ENCODE measurements around the gene SLC9A7.
"Not testable (repeated sequence)": the region's sequence is repeated elsewhere in the genome, so short reads cannot be mapped to it uniquely, and the experiment has no call there.

SLC9A7 gene

DNA sequence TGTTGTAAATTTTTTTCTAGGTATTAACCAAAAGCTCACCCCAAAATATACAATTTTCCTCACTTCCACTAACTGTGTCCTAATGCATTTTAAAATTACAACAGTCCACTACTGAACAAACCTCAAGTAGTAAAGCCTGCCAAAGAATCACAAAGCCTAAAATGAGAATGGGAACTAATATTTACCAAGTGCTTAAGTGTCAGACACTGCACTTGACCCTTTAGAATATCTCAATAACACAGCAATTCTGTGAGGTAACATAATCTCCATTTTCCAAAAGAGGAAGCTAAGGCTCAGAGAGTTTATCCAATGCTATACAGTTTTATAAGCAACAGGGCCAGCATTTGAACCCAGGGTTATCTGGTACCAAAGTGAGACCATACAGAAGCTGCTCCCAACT, 4.9 kb downstream of the SLC9A7 start:
- DNase-seq, result no peak

- DNase-seq, result no peak
These were observed 8.0 kb downstream of the SLC9A7 start for GRCh38 chrX:46750889-46751288.

DNA sequence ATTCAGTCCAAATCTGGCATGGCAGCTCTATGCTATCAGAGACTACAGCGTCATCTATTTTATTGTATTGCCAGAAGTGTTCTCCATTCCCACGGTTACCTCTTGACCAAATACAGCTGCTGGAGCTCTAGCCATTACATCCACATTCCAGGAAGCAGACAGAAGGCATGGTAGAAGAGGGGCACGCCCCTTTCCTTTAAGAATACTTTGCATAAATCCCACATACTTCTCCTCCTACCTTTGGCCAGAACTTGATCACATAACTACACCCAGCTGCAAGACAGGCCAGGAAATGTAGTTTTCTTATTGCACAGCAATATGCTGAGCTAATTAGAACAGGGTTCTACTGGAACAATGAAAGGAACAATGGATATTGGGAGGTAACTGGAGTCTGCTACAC, 14.9 kb downstream of the SLC9A7 start:
- DNase-seq, result no peak

- no peak for DNase-seq
These were observed 15.9 kb downstream of the SLC9A7 start for GRCh38 chrX:46743046-46743445.

- DNase-seq, result no peak
These were observed 19.2 kb downstream of the SLC9A7 start for GRCh38 chrX:46739736-46740135.

GRCh38 chrX:46737462-46737861, 21.5 kb downstream of the SLC9A7 start:
- no peak for DNase-seq

DNA sequence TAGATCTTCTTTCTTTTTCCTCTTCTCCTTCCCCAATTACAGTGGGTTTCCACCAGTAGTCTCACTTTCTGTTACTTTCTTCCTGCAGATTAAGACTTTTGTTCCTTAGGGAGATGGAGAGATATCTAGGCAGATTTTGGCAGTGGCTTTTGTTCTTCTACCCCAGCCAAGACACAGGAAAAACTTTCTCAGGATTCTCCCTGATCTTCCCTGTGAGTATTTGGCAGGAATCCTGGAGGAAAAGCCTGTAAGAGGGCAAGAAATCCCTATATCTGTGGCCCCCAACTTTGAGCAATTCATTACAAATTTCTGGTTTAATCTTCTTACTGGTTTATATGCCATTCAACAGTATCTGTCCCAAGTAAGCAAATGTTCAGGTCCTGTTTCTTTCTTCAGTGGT, 21.9 kb downstream of the SLC9A7 start:
- no peak for DNase-seq

GRCh38 chrX:46735622-46736021, 23.3 kb downstream of the SLC9A7 start:
- DNase-seq, result no peak

GRCh38 chrX:46733226-46733625, 25.7 kb downstream of the SLC9A7 start:
- no peak for DNase-seq

- DNase-seq, result no peak
These were observed 28.2 kb downstream of the SLC9A7 start for GRCh38 chrX:46730765-46731164.

DNA sequence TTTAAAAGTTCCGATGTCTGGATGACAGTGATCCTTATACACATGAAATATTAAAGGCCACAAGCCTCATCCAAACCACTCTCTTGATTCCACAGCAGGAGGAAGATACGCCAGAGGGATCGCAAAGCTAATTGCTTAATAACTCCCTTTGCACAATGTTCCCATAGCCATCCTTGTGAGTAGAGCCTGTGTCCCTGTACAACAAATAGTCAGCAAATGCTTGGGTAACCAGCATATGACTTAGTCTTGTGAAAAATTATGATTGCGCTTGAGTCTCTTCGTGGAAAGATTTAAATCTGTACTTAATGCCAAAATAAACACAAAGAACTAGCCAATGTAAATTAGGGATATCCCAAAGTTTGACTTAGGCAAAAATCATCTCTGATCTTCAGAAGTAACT, 31.5 kb downstream of the SLC9A7 start:
- no peak for DNase-seq

DNA sequence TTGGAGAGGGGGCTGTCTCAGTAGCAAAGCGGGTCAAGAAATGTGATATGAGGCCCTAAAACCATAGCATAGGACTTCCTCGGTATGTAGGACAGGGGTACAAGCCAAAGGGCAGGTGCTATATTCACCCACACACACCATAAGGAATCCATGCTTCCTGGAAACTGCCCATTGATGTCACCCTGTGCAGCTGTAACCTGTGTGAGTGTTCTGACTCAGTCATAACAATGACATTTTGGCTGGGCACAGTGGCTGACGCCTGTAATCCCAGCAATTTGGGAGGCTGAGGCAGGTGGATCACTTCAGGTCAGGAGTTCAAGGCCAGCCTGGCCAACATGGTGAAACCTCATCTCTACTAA, 35.4 kb downstream of the SLC9A7 start:
- not testable (repeated sequence) for DNase-seq

DNA sequence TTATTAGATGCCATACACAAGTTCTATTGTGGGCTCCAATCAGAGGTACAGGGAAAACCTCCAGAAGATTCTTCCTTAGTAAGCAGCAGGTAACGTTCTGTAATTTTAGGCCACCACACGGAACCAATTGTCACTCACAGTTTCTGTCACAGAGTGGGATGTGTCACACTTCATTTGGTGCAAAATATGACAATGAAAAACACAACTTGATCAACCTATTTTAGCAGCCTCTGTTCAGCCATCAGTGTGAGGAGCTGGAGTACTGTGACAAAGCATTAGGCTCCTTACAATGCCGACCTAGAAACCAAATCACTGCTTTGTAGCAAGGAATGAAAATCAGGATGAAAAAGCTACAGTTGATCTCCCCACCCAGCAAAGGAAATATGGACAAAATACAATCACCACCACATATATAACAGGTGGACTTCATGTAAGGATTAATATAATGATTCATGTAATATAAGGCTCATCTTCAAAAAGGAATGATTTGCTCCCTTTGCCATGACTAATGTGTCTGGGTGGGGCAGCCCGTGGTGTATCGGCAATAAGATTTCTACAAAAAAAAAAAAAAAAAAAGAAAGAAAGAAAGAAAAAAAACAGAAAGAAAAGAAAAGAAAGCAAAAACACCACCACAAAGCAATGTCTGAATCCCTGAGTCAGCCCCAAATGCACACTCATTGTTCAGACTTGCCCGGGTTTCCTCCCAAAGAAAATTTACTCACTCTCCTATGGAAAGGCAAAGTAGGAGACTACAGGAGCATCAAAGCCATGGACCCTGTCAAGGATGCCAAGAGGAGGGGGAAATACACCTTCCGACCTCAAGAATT, 36.0 kb downstream of the SLC9A7 start:
- no peak for DNase-seq

DNA sequence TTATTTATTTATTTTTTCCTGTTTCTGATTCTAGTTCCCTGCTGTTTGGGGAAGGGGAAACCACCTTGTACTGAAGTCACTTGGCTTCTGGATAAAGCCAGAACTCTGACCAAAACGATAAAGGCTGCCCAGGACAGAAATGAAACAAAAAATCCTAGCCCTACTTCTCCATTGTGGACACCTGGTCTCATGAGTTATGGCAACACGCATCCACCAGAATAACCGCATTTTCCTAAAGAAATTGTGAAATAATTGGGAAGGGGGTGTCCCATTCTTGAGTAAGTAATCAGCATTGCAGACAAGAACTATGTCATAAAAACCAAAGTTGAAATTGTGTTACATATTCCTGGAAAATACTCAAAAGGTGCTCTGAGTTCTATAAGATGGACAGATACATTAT, 42.1 kb downstream of the SLC9A7 start:
- DNase-seq, result no peak

DNA sequence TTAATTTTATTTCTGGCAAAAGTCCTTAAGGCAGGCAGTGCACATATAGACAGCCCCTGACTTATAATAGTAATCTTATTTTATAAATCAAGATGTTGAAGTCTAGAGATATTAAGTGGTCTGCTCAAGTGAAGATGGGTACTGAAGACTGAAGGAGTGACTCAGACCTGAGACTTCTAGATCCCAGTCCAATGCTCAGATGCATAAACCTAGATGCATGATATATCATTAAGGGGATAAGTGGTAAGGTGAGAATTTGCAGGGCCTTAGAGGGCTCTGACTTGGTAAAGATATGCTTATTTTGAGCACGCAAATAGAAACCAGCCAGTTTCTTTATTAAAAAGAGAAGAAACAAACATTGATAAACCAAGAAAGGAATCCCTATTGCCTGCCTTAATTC, 42.9 kb downstream of the SLC9A7 start:
- DNase-seq, result no peak

DNA sequence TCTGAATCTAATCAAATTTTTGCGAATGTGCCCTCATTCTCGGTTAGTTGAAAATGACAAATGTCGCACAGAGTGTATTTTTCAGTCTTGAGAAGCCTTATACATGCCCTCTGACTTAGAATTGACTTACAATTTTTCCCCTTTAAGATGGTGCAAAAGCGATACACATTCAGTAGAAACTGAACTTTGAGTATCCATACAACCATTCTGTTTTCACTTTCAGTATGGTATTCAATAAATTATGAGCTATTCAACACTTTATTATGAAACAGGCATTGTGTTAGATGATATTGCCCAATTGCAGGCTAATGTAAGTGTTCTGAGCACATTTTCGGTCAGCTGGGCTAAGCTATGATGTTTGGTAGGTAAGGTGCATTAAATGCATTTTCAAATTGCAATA, 43.4 kb downstream of the SLC9A7 start:
- DNase-seq, result no peak

DNA sequence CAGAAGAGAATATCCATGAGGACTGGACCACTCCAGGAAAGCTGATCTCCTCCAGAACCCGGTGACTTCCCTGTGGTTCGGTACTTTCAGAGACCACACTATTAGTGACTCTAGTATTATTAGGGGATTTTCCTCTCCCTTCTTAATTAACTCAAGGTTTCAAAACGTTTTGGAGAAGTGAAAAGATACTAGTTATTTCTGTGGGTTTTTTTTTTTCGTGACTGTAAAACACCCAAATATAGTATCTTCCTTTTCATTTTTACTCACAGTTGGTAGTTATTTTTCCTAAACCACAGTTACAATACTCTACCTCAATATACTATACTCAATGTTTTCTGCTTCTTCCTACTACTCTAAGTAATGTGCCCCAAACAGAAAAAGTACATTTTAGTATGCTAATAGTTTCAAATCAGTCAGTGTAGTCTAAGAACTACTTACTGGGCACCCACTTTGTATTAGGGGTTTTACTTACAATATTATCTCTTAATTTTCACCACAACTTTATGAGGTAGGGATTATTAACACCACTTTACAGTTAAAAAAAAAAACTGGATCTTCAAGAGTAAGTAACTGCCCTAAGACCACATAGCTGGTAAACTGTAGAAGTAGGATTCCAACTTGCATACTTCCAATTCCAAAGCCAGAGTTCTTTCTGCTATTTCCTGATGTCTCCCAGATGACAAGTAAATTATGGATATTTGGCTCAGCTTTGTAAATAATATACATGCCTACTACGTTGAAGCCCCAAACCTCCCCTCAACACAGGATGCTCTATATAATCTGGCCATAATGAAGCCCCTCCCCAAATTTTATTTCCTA, 45.0 kb downstream of the SLC9A7 start:
- DNase-seq, result no peak

GRCh38 chrX:46712764-46713163, 46.2 kb downstream of the SLC9A7 start:
- no peak for DNase-seq

- peak; percentile 67 for DNase-seq
These were observed 47.8 kb downstream of the SLC9A7 start for GRCh38 chrX:46710927-46711623.

- no peak for DNase-seq
These were observed 48.5 kb downstream of the SLC9A7 start for GRCh38 chrX:46710425-46710824.

DNA sequence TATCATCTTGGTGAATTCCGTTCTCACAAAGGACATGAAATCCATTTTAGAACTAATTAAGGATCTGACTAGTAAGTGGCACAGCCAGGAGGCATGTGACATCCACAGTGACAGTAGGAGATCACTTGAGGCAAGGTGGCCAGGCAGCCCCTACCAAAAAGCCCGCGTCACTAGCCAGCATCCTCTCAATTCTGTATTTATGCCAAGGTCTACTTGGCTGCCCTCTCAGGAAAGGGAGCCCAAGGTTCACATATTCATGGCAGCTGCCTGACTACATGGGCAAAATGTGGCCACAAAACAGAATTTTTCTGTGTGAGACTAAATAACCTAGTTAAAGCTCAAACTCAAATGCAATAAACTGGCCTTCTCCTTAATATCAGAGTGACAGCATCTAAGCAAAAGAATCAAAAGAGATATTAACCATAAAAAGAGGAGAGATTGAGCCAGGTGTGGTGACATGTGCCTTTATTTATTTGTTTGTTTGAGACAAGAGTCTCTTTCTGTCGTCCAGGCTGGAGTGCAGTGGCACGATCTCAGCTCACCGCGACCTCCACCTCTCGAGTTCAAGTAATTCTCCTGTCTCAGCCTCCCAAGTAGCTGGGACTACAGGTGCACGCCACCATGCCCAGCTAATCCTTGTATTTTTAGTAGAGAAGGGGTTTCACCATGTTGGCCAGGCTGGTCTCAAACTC, 51.5 kb downstream of the SLC9A7 start:
- DNase-seq, result no peak

DNA sequence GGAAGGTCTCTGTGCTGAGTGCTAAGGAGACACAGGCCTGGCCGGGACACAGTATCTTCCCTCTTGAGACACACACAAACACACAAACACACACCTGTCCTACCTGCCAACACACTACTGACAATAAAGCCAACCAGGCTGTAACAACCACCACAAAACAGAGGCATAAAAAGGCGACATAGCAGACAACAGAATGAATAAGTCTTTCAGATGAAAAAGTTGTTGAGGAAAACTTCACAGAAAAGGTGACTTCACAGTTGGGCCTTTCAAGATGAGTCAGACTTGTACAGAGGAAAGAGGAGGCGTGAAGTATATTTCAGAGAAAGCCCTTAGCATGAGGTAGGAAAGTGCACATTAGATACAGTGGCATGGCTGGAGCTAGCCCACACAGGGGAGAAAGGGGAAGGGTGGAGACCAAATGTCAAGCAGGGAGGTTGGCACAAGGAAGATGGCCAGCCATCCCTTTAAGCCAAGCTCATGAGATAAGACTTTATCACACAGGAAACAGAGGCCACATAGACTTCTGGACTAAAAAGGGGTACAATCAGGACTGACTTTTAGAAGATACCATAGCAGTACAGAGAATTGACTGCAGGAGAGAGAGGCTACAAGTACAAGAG, 54.0 kb downstream of the SLC9A7 start:
- no peak for DNase-seq

GRCh38 chrX:46703980-46704379, 54.9 kb downstream of the SLC9A7 start:
- DNase-seq, result no peak
